Activated T-helper 1 cell treated with Interleukin-2 at 50 U/mL for 16 hours (primary cell): ENCODE data around the gene FAM131B.

Experiments
- DNase-seq: peaks from one replicate; pipeline ENCODE4 v3.0.0-alpha.2; 2020; ENCODE audit warnings: low read depth

FAM131B gene

DNA sequence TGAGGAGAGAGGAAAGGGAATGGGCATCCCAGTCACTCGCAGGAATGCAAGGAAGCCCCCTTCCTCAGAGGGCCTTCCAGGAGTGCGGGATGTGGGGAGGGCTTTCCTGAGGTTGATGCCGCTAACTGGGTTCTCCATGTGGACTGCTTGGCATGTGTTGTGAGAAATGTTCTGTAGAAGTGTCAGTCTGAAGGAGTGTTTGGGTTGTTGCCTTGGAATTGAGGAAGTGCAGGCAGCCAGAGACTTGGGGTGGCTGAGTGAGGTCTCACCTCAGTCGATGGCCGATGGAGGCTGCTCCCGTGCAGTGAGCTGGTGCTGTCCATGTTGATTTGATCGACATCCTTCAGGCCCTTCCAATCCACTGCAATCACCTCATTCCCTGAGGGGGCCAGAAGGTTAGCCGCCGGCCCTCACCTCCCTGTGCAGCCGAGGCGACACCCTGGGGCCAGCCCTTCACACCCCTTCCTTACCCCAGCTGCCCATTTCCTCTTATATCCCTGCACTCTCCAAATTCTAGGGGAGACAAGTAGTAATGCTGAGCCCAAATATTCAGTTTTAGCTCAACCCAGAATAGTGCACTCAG lies 2.7 kb downstream of the FAM131B start:
- DNase-seq, result no peak

DNA sequence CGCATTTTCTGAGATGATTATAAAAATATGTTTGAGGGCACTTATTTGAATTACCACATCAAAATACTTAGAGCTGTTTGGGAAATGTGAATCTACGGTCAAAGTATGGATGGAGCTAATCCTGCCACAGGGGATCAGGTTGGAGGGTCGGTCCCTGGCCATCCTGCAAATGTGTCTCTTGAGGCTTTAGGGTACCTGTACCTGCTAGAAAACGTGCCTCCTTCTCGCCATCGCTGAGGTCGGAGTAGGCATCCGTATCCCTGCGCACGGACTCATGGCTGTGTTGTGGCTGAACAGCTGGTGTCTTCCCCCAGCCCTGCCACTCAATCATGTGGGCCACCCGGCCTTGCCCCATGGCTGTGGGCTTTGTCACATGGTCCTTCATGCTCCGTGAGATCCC lies 3.9 kb downstream of the FAM131B start:
- no peak for DNase-seq

DNA sequence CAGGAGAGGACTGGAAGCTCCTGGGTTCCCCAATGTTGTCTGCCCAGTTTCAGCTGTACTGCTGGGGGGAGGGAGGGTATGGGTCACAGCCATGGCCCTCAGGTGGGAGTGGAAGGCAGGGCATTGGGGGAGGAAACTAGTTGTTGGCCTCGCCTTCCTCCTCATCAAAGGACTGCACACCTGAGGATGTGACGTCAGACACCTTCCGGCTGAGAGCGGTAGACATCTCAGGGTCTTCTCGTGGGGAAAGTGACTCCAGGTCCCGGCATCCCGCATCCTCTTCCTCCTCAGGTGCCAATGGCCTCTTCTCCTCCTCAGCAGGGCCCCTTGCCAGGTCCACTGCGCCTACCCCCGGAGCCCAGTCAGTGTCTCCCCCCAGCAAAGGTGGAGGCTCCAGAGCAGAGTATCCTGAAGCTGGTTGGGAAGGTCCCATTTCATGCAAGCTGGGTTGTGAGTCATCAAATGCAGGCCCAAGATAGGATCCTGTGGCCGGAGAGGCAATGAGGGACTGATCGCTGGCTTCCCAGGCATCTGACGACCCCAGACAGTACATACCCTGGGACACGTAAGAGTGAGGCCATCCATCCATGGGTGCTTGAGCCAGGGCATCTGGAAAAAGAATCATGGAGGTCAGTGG lies 6.0 kb downstream of the FAM131B start:
- no peak for DNase-seq

DNA sequence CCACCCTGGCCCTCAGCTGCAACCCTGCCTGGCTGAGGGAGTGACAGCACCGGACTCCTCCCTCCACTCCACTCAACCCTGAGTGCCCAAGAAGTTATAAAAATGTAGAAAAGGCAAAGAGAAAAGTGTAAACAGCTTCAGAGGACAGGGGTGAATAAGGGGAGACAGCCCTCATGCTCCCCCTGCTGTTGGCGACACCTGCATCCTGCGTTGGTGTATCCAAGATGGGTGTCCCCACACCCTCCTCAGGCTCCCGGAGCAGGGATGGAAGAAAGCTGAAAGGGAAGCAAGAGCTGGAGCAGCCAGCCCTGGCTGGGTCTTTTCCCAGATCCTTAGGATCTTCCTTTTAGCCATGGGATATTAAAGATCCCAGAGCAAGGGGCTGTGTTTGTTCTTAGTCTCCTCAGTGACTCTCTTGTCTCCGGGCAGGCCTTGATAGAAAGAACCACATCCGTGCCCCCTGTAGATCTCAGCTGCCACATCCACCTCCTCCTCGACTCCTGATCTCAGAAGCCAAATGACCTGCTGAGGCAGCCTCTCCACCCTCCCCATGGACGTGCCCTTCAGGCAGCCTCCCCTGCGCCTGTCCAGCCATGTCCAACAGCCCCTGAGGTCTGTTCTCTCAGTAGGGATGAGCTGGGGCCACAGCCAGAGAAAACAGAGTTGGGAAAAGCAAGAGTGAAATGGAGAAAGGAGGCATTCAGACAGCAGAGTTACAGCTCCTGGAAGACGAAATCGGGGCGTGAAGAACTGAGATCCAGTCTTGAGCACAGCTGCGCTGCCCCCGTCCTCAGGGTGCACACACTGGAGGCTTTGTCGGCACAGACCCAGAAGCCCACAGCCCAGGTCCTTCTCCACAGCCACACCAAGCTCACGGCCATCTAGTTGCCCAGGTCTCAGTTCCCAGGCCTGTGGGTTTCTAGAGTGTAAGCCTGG lies 6.8 kb downstream of the FAM131B start:
- DNase-seq, result no peak

DNA sequence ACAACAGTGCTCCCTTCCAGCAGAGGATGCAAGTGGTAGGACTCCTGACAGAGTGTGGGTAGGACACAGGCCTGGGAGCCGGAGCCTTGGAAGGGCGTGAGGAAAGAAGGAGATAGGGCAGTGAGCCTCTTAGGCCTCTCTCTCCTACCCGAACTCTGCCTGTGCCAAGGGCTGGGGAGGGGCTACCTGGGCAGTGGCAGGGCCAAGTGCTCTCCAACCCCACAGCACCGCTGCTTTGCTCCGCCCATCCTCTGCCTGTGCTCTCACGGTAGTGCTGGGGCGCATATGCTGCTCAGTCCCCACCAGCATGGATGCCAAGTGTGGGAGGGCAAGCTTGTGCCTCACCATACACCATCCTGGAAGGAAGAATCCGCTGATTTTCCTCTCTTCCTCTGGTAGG lies 7.5 kb downstream of the FAM131B start:
- DNase-seq, result no peak

DNA sequence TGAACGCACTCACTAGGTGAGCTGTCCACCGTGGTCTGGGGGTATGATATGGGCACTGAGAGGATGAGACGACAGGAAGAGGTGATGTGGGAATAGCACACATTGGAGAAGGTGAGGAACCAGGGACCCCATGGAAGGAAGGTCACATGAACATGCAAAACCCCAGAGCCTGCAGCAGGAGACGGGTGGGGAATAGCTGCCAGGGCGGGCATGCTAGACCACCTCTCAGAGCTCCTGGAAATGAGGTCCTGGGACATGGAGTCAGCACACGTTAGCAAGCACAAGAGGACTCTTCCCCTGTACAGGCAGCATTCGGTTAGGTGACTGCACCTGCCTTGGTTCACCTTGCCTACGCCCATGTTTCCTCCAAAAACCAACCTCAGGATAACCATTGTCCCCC lies 8.1 kb downstream of the FAM131B start:
- no peak for DNase-seq

DNA sequence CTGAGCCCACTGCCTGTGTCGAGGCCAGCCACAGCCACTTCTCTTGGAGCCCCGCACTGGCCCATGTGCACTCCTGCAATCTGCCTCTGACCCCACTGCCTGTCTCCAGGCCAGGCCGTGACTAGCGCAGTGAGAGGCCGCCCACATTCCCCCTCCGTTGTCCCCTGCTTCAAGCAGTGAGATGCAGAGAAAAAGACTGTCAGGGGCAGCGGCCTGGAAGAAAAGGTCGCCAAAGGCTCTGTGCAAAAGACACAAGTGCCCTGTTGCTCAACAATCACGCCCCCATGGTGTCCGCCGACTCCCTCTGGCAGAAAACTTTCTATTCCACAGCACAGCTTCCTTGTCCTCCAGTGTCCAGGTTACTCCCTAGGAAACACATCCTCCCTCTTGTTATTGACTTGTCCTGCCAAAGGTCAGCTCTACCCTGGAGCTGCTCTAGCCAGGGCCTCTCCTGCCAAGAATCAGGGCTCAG lies 9.9 kb downstream of the FAM131B start:
- no peak for DNase-seq

DNA sequence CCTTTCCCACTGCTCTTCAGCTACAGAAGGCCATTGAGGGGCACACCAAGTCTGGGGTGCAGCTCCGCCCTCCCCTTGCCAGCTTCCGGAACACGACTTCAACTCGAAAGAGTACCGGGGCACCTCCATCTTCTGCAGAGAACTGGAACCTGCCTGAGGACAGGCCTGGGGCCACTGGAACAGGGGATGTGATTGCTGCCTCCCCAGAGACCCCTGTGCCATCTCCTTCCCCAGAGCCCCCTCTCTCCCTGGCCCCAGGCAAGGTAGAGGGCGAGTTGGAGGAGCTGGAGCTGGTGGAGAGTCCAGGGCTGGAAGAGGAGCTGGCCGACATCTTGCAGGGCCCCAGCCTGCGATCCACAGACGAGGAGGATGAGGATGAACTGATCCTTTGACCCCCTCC lies 10.9 kb downstream of the FAM131B start:
- no peak for DNase-seq

DNA sequence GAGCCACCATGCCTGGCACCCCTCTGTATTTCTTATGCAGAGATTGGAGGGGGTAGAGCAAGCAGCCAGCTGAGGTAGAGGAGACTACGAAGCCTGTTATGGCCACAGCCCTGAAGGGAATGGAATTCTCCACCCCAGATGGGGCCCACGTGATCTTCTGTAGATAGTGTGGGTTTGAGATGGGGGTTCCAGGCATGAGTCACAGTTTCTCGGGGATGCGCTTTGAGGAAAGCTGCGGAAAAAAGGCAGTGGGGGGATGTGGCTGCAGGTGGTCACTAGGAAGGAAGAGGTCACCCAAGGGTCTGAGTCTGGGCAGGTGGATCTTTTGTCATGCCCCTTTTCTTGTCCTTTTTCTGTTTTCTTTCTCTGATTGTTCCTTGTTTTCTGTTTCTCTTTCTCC lies 11.5 kb downstream of the FAM131B start:
- DNase-seq, result no peak

DNA sequence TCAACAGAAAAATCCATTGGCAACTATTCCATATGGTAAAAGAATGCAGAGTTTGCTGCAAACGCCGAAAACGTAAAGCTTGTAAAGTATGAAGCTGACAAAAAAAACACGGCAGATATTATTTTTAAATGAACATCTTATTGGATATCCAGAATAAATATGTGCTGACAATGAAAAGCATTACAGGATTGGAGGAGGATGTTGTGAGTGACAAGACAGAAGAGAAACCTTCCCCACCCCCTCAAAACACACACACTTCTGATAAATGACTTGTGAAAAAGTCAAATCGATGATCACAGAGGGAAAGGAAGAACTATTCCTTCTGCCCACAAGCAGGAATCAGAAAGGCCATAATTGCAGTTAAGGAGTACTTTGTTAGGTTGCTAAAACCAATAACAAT lies 14.6 kb downstream of the FAM131B start:
- DNase-seq, result no peak

DNA sequence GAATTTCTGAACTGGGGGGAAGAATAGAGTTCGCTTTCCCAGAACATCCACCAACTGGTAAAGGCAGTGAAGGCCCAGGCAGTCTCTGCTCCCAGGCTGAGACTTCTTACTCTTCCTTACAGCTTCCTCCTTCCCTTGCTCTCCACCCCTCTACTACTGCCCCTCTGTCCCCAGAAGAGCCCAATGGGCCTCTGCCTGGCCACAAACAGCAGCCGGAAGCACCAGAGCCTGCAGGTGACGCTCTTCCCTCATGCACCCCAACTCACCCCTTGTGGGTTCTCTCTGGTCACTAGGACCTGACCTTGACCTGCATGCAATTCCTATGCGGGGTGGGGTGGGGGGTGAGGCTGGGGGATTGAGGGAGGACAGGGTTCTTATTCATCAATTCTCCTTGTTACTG lies 16.5 kb downstream of the FAM131B start:
- no peak for DNase-seq

DNA sequence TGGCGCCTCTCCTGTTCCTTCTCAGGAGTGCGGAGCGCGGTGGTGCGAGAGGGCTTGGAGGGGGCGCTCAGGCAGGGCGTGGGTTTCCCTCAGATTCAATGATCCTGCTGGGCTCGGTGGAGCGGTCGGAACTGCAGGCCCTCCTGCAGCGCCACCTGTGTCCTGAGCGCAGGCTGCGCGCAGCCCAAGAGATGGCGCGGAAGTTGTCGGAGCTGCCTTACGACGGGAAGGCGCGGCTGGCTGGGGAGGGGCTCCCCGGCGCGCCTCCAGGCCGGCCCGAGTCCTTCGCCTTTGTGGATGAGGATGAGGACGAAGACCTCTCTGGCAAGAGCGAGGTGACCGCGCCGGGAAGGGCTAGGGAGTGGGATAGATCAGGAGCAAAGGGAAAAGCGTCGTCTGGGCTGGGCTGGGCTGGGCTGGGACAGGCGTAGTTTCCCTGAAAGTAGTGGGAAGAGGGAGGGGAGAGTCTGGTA lies 17.0 kb downstream of the FAM131B start:
- peak; percentile 51 for DNase-seq

DNA sequence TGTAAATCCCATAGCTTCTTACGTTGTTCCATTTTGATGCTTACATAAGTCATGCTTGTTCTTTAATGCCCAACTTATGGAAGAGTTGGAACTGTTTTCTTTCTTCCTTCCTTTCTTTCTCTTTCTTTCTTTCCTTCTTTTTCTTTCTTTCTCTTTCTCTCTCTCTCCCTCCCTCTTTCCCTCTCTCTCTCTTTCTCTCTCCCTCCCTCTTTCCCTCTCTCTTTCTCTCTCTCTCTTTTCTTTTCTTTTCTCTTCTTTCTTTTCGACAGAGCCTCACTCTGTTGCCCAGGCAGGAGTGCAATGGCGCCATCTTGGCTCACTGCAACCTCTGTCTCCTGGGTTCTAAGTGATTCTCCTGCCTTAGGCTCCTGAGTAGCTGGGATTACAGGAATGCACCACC lies 18.9 kb downstream of the FAM131B start:
- DNase-seq, result no peak

DNA sequence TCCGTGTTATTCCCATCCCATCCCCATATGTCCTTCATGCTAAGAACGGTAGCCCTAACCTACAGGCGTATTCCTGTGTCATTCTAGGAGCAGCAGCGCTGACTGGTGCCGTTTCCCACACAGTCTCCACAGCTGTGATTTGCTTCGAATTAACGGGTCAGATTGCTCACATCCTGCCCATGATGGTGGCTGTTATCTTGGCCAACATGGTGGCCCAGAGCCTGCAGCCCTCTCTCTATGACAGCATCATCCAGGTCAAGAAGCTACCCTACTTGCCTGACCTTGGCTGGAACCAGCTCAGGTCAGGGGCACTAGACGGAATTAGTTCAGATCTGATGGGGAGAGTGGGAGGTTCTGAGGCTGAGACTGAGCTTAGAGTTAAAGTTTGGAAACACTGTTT lies 20.7 kb downstream of the FAM131B start:
- no peak for DNase-seq

DNA sequence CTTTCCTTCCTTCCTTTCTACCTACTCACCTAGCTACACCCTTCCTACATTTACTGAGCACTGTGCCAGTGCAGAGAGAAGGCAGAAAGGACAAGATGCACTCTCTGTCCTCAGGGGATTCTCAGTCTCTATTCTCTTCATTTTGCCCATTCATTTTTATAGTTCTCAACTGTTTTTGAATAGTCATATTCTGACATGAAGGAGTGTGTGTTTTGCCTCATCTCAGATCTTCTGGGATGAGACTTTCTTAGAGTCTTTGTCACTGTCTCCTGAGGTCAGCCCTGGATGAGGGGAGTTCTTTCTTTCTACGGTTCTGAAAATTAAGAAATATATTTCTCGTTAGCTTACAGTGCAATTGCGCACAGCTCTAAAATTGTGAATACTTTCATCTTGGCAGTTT lies 25.3 kb downstream of the FAM131B start:
- DNase-seq, result no peak

DNA sequence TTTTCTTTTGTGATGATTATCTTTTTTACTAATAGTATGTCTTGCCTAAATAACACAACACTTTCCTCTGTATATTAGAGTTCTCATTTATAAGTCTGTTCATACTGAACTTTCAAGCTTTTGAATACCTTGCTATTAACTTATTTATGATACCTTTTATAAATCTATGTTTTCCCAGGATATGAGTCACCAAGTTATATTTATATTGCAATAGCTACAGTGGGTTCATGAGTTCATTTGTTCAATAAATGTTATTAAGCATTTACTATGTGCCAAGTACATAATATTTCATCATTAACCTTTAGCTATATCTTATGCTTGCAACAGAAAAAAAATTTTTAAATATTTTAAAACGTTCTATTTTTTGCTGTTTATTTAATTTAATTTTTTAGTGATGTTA lies 28.3 kb downstream of the FAM131B start:
- DNase-seq, result no peak

DNA sequence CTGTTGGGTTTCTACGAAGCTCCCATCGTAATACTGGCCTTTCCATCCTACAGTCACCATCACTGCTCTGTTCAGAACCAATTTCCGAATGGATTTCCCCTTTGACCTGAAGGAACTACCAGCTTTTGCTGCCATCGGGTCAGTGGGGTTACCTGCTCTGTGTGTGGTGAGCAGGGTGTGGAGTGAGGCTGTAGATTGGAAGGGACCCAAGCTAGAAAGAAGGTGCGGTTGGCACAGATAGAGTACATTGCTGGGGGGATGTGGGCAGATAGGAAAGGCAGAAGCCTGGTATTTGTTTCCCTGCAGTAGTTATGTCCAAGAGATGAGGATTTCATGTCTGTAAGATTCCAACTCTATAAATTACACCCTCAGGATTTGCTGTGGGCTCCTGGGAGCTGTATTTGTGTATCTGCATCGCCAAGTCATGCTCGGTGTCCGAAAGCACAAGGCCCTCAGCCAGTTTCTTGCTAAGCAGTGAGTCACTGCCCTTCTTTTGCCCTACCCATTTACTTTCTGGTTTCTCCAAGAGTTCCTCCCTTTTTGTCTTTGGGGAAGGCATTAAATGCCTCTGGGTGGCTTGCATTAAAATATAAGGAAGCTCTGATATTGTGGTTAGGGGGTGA lies 31.2 kb downstream of the FAM131B start:
- no peak for DNase-seq

DNA sequence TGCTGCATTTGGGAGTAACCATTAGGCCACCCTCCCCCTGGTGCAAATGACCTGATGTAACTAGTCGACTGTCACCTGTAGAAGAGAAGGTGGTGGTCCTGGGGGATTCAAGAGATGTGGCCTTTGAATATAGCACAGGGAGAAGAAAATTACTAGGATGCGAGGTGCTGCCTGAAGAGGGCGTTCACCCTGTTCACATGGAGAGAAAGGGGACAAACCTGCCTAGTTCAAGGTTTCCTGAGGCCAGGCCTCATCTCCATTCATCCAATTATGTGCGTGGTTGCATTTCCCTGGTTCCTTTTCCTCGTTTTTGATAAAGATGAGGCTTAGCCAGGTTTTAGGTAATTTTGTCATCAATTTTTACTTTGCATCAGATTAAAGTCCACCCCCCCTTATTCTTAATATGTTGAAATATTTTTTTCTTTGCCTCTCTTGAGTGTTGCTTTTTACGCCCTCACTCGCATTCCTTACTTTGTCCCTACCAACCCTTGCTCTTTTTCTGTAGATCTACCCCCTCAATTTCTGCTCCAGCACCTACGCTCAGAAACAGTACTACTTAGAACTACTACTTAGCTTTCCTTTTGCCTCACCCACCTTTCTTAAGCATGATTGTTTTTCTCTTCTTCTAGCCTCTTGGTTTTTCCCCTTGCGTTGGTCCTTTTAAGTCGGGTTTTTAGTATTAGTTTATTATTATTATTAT lies 32.9 kb downstream of the FAM131B start:
- no peak for DNase-seq

DNA sequence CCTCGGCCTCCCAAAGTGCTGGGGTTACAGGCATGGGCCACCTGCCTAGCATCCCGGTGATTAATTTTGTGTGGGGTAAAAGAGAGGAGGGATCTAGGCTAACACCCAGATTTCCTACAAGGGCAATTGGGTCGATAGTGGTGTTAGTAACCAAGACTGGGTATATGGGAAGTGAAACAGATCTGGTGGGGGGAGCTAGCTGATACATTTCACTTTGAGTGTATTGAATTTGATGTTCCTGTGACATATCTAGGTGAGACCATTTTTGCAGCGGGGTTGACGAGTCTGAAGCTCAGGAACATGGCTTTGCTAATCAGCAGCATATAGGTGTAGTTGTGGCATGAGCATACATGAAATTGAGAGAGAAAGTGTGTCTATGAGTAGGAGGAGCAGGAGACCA lies 34.6 kb downstream of the FAM131B start:
- no peak for DNase-seq

DNA sequence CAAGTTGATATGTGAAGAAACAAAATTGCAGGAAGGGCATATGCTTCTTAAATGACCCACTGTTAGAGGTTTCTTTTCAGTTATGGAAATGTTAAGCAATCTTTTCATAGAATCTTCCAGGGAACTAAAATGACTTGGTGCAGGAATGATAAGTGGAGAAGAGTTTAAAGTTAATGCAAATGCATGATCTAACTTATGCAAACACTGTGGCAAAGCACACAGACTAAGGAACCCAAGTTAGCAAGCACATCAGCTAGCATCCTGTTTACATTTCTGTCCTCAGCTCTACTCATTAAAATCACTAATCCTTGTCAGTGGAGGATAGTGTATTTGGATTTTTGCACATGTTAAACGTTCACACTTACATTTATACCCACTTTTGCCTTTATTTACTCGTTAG lies 37.3 kb downstream of the FAM131B start:
- DNase-seq, result no peak

DNA sequence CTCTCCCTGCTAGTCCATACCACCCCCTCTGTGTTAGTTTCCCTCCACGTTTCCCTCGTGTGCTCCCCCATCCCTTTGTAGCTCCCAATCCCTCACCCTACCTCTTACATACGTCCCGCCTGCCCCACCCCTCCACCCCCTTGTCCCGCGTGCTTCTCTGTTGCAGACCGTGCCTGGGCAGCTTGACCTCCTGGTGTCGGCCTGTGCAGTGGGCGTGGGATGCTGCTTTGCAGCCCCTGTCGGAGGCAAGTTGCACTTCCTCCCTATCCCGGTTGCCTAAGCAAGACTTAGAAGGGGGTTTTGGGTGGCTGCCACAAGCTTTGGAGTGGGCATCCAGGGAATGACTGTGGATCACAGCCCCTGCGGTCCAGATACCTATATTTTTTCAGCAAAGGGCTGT lies 38.9 kb downstream of the FAM131B start:
- no peak for DNase-seq
